ENCODE measurements around the gene ADAMTSL4. TPM values are rescaled to one million over a fixed set of nuclear protein-coding genes. Genes with fewer than 3 reads are reported as not detected.

The ADAMTSL4 gene
- total and polyA plus RNA-seq, 9 of the 15 experiments (the other 6 are each of a cell fraction or from before 2014, with no cell fraction given) = 12.7 to 212 (median 35.6) TPM

- TF ChIP-seq ATF3 (IDR thresholded peaks at IDR 0.05) = no peak
- no peak for TF ChIP-seq ATF3 (CRISPR knock-in tag; conservative IDR thresholded peaks at IDR 0.05)
- TF ChIP-seq POLR2AphosphoS5 (IDR thresholded peaks at IDR 0.05; ENCODE audit: control insufficient read depth, insufficient read depth, low read depth, low read length) = peak; percentile 18
- no peak for TF ChIP-seq RBM39 (optimal IDR thresholded peaks at IDR 0.05; ENCODE audit: low read depth, low read length)
- no peak for TF ChIP-seq EGR1 (conservative IDR thresholded peaks at IDR 0.05)
- no peak for TF ChIP-seq HNRNPUL1 (IDR thresholded peaks at IDR 0.05; ENCODE audit: low read length)
- TF ChIP-seq ZNF23 (CRISPR knock-in tag; IDR thresholded peaks at IDR 0.05) = 0 out of 2 replicates have a peak, but pooled peaks have one; percentile 10
- no peak for TF ChIP-seq ZNF668 (CRISPR knock-in tag; IDR thresholded peaks at IDR 0.05)
- no peak for TF ChIP-seq CHD4 (IDR thresholded peaks at IDR 0.05; ENCODE audit: insufficient read depth, insufficient replicate concordance, low read depth, low read length, poor library complexity, severe bottlenecking)
- no peak for TF ChIP-seq ZSCAN29 (IDR thresholded peaks at IDR 0.05)
- no peak for TF ChIP-seq FUS (optimal IDR thresholded peaks at IDR 0.05; ENCODE audit: low read depth, low read length)
- TF ChIP-seq ZNF140 (CRISPR knock-in tag; IDR thresholded peaks at IDR 0.05) = no peak
- no peak for TF ChIP-seq MAFF (IDR thresholded peaks at IDR 0.05; ENCODE audit: low read length)
- TF ChIP-seq, protein P1, sequence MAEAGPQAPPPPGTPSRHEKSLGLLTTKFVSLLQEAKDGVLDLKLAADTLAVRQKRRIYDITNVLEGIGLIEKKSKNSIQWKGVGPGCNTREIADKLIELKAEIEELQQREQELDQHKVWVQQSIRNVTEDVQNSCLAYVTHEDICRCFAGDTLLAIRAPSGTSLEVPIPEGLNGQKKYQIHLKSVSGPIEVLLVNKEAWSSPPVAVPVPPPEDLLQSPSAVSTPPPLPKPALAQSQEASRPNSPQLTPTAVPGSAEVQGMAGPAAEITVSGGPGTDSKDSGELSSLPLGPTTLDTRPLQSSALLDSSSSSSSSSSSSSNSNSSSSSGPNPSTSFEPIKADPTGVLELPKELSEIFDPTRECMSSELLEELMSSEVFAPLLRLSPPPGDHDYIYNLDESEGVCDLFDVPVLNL (CRISPR knock-in tag; IDR thresholded peaks at IDR 0.05; ENCODE audit: low read depth) = no peak
- no peak for TF ChIP-seq U2AF1 (optimal IDR thresholded peaks at IDR 0.05; ENCODE audit: low read depth, low read length)
- TF ChIP-seq, protein P2, sequence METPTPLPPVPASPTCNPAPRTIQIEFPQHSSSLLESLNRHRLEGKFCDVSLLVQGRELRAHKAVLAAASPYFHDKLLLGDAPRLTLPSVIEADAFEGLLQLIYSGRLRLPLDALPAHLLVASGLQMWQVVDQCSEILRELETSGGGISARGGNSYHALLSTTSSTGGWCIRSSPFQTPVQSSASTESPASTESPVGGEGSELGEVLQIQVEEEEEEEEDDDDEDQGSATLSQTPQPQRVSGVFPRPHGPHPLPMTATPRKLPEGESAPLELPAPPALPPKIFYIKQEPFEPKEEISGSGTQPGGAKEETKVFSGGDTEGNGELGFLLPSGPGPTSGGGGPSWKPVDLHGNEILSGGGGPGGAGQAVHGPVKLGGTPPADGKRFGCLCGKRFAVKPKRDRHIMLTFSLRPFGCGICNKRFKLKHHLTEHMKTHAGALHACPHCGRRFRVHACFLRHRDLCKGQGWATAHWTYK (CRISPR knock-in tag; IDR thresholded peaks at IDR 0.05) = no peak
- no peak for TF ChIP-seq FOXA3 (CRISPR knock-in tag; conservative IDR thresholded peaks at IDR 0.05 in 1 of 2, IDR thresholded peaks at IDR 0.05 in 1 of 2)
- TF ChIP-seq MYBL2 (IDR thresholded peaks at IDR 0.05; ENCODE audit: low read depth) = no peak
- no peak for TF ChIP-seq MYBL2 (CRISPR knock-in tag; IDR thresholded peaks at IDR 0.05; ENCODE audit: borderline replicate concordance)
- TF ChIP-seq POLR3G (IDR thresholded peaks at IDR 0.05; ENCODE audit: extremely low read depth, insufficient read length, insufficient replicate concordance) = no peak
- TF ChIP-seq ZNF174 (CRISPR knock-in tag; IDR thresholded peaks at IDR 0.05) = no peak
- no peak for TF ChIP-seq GTF2A2 (tag; IDR thresholded peaks at IDR 0.05)
- no peak for TF ChIP-seq ZNF785 (CRISPR knock-in tag; IDR thresholded peaks at IDR 0.05)
- no peak for TF ChIP-seq ZNF232 (CRISPR knock-in tag; IDR thresholded peaks at IDR 0.05)
- TF ChIP-seq HMG20B (CRISPR knock-in tag; IDR thresholded peaks at IDR 0.05) = no peak
- no peak for TF ChIP-seq ZNF507 (tag; conservative IDR thresholded peaks at IDR 0.05)
- TF ChIP-seq ZNF12 (CRISPR knock-in tag; IDR thresholded peaks at IDR 0.05) = no peak
- TF ChIP-seq SAFB2 (IDR thresholded peaks at IDR 0.05; ENCODE audit: borderline replicate concordance, low read depth, low read length, severe bottlenecking) = no peak
These were observed 27.8 kb downstream of the ADAMTSL4 start (continued) for GRCh38 chr1:150576794-150577556.

All from K562 (cell line).